GM20431 (cell line): Measurements from ENCODE around the gene GPALPP1.
"Not testable (repeated sequence)": the region's sequence is repeated elsewhere in the genome, so short reads cannot be mapped to it uniquely, and the experiment has no call there.

ENCODE experiments used
- in situ Hi-C: fragments of 300-500 bp; cut with MseI, MboI; formaldehyde crosslinking; loops from one replicate; pipeline ENCODE4 v1.15.0; 2020; ENCODE audit warnings: low sequenced_read_pairs; ENCODE audit not compliant: unreplicated experiment

Gene GPALPP1

DNA sequence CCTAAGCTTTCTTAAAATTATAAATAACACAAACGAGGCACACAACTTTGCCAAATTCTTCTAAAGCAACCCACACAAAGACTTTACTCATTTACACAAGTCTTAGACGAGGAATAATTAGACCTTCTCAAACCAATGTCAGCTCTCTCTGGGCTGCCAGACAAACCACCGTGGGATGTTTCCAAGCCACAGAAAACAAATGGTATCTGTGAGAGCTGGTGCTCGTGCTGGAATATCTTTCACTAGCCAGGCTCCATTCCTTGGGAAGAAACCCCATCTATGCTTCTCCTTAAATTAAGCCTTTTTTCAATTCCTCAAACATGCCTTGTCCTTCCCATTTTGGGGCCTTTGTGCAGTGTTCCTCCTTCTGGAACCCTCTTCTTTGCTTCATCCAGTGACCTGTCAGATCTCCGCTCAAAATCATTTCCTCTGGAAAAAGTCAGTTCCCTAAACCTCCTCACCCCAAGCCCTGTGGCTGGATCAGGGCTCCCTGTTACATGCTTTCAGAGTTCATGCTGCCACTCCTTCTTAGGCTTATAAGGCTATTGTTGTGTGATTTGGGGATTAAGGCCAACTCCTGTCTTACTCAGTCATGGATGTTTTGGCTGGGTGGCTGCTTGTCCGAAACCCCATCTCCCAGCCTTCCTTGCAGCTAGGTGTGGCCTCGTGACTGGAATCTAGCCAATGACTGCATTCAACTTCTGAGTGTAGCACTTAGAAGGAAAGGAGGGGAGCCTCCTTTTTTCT lies 66.7 kb downstream of the GPALPP1 start:
- in situ Hi-C loops = no loop called here

DNA sequence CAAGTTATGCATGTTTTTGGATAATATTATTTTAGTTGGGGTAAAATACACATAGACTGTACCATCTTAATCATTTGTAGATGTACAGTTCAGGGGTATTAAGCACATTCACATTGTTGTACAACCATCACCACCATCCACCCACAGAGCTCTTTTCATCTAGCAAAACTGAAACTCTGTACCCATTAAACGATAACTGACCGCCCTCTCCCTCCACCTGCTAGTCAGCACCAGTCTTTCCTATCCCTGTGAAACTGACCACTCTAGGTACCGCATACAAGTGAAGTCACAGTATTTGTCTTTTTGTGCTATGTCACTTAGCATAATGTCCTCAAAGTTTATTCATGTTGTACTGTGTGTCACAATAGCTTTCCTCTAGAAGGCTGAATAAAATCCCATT lies 70.7 kb downstream of the GPALPP1 start:
- in situ Hi-C loops = no loop called here

DNA sequence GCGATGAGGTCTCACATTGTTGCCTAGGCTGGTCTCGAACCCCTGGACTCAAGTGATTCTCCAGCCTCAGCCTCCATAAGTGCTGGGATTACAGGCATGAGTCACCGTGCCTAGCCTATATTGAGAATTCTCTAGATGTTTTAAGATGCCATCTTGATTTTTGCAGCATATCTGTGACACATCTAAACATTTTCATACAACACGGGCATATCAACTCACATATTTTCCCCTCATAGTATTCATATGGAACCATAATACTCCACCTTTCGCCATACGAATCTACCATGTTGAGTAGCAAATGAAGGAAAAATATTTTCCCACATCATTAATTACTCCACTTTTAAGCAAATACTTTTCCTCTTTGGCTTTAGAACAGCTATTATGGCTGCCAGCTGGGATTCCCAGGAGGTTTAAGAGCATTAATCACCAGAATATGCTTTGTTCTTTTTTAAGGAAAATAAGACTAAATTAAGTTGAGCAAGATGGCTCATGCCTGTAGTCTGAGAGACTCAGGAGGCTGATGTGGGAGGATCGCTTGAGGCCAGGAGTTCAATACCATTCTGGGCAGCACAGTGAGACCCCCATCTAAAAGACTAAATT lies 74.0 kb downstream of the GPALPP1 start:
- in situ Hi-C loops = no loop called here

DNA sequence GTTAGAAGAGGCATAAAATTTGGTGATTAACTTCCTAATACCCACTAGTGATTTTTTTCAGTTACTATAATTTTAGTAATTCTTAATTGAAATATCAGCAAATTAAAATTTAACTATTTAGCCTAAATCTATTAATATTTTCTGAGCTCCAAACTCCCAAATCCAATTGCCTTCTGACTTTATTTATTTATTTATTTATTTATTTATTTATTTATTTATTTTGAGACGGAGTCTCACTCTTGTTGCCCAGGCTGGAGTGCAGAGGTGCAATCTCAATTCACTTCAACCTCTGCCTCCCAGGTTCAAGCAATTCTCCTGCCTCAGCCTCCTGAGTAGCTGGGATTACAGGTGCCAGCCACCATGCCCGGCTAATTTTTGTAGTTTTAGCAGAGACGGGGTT lies 74.6 kb downstream of the GPALPP1 start:
- in situ Hi-C loops = not testable (repeated sequence)

- in situ Hi-C loops = no loop called here
Observed at GRCh38 chr13:45064889-45065288, 75.6 kb downstream of the GPALPP1 start.

- in situ Hi-C loops = no loop called here
Observed at GRCh38 chr13:45068036-45069001, 79.0 kb downstream of the GPALPP1 start.

DNA sequence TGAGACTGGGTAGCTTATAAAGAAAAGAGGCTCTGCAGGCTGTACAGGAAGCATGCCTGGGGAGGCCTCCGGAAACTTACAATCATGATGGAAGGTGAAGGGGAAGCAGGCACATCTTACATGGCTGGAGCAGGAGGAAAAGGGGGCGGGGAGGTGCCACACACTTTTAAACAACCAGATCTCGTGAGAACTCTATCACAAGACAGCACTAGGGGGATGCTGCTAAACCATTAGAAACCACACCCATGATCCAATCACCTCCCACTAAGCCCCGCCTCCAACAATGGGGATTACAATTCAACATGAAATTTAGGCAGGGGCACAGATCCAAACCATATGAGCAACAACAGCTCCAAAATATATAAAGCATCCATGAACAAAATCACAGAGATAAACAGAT lies 84.5 kb downstream of the GPALPP1 start:
- in situ Hi-C loops = no loop called here

DNA sequence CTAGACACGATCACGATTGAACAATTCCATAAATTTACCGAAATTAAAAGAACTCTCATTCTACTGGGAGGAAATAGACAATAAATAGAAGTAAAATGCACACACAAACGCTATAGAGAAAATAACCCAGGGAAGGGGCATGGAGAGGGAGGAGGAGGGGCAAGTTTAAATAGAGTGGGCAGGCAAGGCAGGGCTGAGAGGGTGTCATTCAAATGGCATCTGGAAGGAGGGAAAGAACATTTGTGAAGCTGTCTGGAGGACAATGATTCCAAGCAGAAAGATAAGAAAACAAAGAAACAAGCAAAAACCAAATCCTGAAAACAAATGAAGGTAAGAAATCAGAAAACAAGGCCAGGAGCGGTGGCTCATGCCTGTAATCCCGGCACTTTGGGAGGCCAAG lies 85.4 kb downstream of the GPALPP1 start:
- in situ Hi-C loops = no loop called here

- in situ Hi-C loops = no loop called here
Observed at GRCh38 chr13:45078003-45078402, 88.7 kb downstream of the GPALPP1 start.
